GM12875 (cell line): ENCODE results near the gene TSGA10.

Experiments used
- H3K4me3 ChIP-seq: one replicate; pipeline ENCODE4 v1.5.1; 2011; ENCODE audit warnings: low read depth, low read length, control low read depth
- TF ChIP-seq, protein P1 (sequence below): IDR thresholded peaks from 2 replicates; pipeline ENCODE4 v1.5.1; 2011; ENCODE audit warnings: low read depth, mild to moderate bottlenecking, control low read depth, inconsistent platforms, low read length, moderate library complexity, borderline replicate concordance; ENCODE audit not compliant: insufficient read depth

Gene TSGA10

DNA sequence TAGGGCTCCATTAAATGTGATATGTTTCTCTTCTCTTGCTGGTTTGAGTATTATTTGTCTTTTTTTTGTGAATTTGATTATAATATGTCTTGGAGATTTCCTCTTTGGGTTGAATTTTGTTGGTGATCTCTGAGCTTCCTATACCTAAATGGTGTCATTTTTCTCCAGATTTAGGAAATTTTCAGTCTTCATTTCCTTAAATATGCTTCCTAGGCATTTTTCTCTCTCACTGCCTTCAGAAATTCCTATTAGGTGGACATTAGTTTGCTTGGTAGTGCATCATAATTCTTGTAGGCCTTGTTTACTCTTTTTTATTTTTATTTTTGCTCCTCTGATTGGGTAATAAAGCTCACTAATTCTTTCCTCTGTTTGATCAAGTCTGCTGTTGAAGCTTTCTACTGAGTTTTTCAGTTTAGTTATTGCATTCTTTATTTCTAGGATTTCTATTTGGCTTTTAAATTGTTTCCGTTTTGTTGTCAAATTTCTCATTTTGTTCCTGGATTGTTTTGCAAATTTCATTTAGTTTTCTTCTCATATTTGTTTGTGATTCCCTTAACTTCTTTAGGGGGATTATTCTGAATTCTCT, 182.1 kb downstream of the TSGA10 start:
- H3K4me3 ChIP-seq, result no peak overlapping the region
- TF ChIP-seq, protein P1, sequence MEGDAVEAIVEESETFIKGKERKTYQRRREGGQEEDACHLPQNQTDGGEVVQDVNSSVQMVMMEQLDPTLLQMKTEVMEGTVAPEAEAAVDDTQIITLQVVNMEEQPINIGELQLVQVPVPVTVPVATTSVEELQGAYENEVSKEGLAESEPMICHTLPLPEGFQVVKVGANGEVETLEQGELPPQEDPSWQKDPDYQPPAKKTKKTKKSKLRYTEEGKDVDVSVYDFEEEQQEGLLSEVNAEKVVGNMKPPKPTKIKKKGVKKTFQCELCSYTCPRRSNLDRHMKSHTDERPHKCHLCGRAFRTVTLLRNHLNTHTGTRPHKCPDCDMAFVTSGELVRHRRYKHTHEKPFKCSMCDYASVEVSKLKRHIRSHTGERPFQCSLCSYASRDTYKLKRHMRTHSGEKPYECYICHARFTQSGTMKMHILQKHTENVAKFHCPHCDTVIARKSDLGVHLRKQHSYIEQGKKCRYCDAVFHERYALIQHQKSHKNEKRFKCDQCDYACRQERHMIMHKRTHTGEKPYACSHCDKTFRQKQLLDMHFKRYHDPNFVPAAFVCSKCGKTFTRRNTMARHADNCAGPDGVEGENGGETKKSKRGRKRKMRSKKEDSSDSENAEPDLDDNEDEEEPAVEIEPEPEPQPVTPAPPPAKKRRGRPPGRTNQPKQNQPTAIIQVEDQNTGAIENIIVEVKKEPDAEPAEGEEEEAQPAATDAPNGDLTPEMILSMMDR, result no peak

DNA sequence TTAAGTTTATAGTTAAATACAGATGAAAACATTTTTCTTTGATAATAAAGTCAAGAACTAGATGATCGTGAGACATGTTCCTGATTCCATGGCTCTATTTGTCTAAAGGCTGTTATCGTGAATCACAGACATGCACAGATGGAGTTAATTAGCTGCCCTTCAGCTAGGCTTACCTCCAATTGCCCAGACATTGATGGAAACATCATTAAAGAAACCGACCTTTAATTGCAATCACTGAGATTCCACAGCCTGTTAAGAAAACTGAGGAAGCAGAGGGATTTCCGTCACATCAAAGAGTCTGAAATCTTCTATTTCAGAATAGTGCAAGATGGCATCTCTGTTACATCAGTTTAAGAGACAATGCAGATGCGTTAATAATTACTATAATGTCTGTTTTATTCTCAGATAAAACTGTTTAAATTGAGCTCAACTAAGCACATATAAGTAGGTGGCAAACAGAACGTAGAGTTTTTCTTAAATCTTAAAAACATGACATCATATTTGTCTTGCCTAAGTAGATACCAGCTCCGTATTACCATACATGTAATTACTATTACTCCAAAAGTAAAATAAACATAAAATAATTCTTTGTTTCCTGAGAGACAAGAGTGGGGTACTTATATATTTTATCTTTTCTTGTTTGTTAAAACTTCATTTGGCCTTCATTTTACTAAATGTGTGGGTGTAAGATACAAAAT, 194.8 kb downstream of the TSGA10 start:
- H3K4me3 ChIP-seq, result no peak overlapping the region

DNA sequence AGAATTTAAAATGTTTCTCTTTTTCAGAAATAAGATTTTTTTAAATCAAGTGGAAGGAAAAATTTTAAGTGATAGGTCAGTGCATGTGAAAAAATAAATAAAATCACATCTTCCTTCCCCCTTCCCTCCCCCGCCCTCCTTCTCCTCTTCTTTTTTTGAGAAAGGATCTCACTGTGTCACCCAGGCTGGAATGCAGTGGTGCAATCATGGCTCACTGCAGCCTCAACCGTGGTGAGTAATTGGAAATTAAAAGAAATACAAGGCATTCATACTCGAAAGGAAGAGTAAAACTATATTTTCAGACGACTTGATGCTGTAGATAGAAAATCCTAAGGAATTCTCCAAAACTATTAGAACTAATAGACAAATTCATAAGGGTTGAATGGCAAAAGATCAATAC, 201.8 kb downstream of the TSGA10 start:
- no peak overlapping the region for H3K4me3 ChIP-seq
- TF ChIP-seq, protein P1, result no peak

More for the DNA sequence above, 194.8 kb downstream of the TSGA10 start:
- TF ChIP-seq, protein P1, result no peak

DNA sequence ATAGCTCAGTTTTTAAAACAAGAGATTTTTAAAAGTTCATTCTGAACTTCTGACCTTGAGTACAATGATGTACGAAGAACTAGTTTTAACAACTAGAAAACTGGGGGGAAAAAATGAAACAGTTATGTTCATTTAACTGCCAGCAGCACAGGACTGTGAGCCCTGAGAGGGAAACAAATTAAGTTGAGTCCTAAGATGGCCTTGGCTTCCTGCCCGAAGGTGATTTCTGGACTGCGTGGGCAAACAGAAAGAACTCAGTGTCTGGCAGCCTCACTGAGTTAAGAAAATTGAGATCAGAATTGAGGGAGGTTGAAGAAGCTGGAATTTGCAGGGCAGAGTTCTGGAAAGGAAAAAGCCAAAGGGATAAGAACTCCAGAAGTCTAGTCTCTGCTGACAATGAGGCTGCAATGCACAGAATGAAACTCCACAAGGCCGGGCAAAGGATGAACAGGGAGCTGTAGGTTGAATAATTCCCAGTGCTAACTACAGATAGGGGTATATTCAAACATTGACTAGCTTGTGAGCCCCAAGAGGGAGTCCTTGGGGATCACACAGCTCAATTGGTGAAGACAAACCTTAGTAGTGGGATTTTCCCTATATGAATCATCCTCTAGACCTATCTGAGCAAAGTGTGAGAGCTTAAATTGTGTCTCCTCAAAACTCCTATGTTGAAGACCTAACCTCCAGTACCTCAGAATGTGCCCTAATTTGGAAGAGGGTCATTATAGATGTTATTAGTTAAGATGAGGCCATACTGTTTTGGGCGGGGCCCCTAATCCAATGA, 205.6 kb downstream of the TSGA10 start:
- TF ChIP-seq, protein P1, result no peak
- H3K4me3 ChIP-seq, result no peak overlapping the region

DNA sequence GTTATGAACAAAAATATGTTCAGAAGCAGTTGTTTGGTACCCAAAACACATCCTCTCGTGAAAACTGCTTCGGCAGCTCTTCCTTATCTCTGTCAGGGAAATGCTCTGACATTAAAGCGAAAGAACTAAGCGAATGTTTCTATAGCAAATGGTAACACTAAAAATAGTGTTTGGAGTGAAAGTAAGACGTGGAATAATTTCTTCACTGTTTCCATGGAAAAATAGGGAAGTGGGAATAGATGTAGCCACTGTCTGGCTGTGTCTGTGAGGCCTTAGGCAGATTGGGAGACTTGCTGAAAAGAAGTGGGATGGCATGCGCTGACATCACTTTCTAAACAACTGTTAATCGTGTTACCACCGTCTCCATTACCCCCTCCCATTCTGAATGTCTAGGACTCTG, 207.2 kb downstream of the TSGA10 start:
- H3K4me3 ChIP-seq, result no peak overlapping the region
- TF ChIP-seq, protein P1, result no peak
